Posterior vena cava (tissue), 2 donors: ENCODE measurements around the gene STEAP3. TPM values are rescaled to one million over a fixed set of nuclear protein-coding genes. Genes with fewer than 3 reads are reported as not detected.
"Not testable (repeated sequence)": the region's sequence is repeated elsewhere in the genome, so short reads cannot be mapped to it uniquely, and the experiment has no call there.

Source experiments
- DNase-seq: peaks from one replicate; pipeline ENCODE4 v3.0.0-alpha.2; 2020; ENCODE audit warnings: low spot score
- intact Hi-C, 2 donors: fragments of 100-400 bp; cut with DNase I; formaldehyde crosslinking; loops; one replicate each; pipeline versions ENCODE4 v1.14.1 to v1.14.2; 2022 to 2023
- total RNA-seq, 2 donors: library from RNA; stranded (reverse); fragmentation: NEBNext Ultra II Directional; extraction: Animal tissue kit (Norgen Biotek cat#: 25700); gene quantifications; one replicate each; pipeline ENCODE4 v1.2.1, GENCODE V29; 2021
- donor health status: DM: yes; HTN: yes; CAD: no.
- donor health status: DM: yes; HTN: yes; CAD: no.

STEAP3 gene
- total RNA-seq, 2 donors from 2014 or later: 5.7 to 9.3 TPM

DNA sequence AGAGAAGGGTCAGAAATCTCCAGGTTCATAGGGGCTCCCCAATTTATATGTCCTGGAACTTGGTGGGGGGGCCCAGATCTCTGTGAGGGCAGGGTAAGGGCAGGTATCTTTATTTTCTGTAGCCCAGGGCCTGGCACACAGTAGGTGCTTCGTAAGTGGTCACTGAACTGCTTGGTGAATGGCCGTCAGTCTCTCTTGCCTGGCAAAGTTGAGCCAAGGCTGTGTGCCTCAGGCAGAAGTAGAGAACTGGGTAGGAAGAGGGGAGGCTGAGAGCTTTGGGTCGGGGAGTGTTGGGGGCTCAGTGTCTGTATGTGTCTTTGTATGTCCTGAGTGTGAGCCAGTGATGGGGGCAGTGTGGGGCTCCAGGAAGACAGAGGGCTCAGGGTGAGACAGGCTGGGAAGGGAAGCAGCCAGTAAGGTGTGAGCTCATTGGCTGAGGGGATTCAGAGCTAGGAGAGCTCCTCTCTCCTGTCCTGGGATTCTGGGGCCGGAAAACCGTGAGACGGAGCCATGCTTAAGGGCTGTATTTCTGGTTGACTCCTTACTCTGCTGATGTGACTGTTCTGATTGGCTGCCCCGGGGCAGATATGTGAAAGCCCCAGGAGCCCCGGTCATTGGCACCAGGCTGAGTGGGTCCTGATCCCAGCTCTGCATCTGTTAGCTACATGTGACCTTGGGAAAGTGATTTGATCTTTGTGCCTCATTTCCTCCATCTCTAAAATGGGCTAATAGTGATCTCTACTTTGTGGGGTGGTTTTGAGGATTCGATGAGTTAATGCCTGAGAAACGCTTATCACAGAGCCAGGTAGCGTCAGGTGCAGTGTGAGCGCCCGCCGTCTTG, 30.3 kb downstream of the STEAP3 start:
- no peak for DNase-seq
- intact Hi-C loops: loop anchor here in 1 of 2 donors (5.0 kb wide), 1 partner anchor 433 kb away; no protein-coding TSS in a partner anchor

DNA sequence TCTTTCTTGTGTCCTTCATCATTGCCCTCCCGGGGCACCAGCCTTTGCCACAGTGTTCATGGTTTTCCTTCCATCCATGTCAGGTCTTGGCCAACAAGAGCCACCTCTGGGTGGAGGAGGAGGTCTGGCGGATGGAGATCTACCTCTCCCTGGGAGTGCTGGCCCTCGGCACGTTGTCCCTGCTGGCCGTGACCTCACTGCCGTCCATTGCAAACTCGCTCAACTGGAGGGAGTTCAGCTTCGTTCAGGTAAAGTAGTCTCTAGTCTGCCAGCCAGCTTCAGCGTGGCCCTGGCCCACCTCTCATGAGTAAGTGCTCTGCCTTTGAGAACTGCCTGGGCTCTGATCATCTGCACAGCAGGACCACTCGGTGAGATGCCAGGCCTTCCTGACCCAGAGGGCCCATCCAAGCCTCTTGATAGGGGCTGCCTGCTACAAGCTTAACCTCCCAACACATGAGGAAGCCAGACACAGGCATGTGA, 31.0 kb downstream of the STEAP3 start:
- intact Hi-C loops: loop anchor here in 1 of 2 donors (5.0 kb wide), 1 partner anchor 433 kb away; no protein-coding TSS in a partner anchor
- DNase-seq: no peak

DNA sequence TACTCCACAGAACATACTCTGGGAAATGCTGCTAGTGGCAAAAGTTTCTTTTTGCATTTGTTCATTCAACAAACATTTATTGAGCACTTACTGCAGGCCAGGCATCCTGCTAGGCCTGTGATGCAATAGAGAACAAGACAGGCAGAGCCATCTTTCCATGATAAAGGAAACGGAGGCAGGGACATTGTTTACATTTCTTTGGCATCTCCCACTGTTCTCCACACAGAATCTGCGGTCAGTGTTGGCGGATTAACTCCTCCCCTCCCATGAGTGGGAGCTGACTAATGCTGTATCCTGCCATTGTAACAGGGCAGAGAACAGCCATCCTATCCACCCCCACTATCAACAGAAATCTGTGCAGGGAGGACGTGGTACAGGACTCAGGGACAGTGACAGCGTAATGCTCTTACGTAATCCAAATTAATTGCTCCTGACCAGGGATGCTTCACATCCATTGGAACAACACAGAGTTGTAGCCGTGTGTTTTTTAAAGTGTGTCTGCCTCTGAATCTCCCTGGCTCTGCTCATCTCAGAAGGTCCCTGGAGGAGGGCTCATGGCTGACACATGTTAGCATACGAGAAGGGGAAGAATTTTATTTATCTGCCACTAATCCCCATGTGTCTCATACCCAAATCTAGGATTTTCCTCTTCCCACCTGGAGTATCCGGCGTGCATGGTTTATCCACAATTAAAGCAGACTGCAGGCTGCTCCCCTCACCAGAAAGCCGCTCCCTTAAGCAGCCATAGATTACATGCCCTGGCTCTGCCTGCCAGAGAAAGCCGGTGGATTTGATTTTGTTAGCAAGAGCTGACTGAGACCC, 32.3 kb downstream of the STEAP3 start:
- intact Hi-C loops: no loop called here
- no peak for DNase-seq

DNA sequence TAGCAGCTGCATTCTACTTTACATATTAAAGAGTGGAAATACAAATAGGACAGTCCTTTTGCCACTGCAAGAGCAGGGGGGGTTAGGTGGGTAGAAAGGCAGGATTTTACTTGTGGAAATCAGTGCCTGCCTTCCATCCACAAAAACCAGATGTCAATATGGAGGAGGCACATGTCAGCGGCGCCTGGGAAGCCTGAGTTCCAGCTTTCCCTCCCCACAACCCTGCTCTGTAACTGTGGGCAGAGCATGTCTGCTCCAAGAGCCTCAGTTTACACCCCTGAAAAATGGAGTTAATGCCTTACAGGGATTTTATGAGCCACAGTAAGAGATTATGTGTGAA, 32.9 kb downstream of the STEAP3 start:
- no peak for DNase-seq
- intact Hi-C loops: no loop called here

DNA sequence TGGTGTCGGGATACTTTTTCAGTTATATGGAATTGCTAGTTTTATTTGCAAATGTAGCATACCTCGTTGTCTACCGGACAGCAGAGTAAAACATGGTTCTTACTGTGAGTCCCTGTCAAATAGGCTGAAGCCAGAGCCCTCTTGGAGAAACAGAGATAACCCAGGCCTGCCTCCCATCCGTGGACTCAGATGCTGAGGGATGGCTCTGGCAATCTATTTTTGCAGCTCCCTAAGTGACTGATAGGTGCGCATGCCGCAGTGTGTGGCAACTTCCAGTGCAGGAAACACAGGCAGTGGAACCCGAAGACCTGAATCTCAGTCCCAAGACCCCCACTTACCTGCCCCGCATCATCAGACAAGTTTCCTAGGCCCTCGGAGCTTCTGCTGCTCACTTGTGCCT, 33.6 kb downstream of the STEAP3 start:
- DNase-seq: no peak
- intact Hi-C loops: no loop called here

DNA sequence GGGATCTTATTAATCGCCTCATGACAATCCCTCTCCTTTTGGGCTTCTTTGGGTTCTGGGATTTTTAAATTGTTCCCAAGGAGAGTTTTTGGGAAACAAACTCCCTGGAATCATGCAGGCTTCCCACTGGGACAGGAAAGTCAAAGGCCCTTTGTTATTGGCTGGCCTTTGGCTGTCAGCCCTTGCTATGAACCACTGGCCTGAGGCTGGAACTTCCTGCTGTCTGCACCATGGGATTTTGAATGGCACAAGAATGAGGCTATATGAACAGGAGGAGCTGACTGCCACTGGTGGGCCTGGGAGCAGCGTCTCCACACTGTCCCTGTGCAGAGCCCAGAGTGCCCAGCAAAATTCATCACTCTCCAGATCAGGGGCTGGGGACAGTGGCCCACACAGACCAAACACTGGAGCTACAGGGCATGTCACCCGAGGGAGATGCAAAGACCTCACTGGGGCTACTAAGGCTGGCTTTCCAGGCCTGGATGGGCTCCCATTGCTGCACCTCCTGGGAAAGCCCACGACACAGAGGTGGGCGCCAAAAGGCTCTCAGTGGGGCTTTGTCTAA, 35.7 kb downstream of the STEAP3 start:
- intact Hi-C loops: no loop called here

DNA sequence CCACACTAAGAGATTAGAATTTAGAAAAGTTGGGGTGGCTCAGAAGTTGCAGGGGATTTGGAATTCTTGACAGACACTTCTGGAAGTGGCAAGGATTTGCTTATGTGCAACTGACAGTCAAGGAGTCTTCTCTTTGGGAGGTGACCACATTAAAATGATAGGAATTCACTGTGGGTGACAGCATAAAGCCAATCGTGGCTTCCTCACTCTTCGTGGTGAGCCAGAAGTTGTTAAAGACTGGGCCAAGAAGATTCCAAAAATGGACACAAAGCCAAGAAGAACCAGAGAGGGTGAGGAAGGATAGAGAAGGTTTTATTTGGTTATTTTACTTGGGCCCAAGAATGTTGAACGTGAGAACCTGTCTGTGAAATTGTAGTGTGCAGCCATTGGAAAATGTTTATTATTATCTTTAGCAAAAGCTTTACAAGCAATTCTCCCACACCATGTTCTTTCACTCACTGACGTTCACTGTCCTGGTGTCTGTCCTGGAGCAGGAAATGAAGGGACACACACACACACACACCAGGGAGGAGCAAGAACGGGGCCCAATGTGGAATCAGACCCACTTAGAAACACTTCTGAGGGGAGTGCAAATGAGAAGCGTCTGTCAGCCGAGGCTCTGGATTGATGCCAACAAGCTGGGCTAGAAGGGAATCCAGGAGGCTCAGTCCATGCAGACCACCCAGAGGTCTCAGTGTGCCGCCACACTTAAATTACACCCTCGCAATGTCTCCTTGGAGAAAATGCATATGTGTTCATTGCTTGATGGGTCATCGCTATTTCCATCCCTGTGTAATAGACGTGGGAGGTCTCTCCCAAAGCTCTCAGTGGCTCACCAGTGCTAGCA, 37.2 kb downstream of the STEAP3 start:
- intact Hi-C loops: no loop called here
- no peak for DNase-seq

More for the DNA sequence above, 35.7 kb downstream of the STEAP3 start:
- no peak for DNase-seq

DNA sequence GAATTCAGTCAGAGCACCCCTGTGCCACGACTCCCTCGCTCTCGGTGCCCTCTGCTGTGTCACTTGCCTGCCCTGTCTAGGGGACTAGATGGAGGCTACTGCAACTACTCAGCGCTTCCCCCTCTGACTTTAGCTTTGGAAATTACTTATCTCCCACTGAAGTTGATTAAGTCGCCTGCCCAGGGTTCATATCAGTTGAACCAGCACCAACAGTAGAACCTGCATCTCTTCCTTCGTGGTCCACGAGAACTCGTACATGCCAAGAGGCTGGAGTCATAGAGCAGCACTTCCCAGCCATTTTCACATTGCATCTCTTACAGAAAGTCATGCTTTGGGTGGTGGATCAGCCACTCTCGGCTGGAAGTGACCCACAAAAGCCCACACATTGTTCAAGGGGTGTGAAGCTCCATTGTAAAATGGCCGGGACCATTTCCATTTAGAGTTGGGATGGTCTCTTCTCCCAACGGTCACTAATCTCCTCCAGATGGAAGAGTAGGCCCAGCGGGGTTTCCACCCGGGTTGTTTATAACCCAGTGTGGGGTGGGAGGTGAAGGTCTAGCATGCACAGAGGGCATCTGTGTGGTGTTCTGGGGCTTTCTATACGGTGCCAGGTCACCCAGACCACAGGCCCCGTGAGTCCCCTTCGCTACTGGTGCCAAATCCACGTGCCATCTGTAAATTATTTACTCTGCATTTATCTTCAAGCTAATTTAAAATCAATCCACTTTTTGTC, 38.0 kb downstream of the STEAP3 start:
- DNase-seq: no peak
- intact Hi-C loops: no loop called here

DNA sequence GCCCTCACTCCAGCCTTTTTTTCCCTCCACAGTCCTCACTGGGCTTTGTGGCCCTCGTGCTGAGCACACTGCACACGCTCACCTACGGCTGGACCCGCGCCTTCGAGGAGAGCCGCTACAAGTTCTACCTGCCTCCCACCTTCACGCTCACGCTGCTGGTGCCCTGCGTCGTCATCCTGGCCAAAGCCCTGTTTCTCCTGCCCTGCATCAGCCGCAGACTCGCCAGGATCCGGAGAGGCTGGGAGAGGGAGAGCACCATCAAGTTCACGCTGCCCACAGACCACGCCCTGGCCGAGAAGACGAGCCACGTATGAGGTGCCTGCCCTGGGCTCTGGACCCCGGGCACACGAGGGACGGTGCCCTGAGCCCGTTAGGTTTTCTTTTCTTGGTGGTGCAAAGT, 39.4 kb downstream of the STEAP3 start:
- DNase-seq: no peak
- intact Hi-C loops: no loop called here

DNA sequence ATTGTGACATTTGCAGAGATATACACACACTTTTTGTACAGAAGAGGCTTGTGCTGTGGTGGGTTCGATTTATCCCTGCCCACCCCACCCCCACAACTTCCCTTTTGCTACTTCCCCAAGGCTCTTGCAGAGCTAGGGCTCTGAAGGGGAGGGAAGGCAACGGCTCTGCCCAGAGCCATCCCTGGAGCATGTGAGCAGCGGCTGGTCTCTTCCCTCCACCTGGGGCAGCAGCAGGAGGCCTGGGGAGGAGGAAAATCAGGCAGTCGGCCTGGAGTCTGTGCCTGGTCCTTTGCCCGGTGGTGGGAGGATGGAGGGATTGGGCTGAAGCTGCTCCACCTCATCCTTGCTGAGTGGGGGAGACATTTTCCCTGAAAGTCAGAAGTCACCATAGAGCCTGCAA, 40.0 kb downstream of the STEAP3 start:
- intact Hi-C loops: no loop called here
- no peak for DNase-seq

DNA sequence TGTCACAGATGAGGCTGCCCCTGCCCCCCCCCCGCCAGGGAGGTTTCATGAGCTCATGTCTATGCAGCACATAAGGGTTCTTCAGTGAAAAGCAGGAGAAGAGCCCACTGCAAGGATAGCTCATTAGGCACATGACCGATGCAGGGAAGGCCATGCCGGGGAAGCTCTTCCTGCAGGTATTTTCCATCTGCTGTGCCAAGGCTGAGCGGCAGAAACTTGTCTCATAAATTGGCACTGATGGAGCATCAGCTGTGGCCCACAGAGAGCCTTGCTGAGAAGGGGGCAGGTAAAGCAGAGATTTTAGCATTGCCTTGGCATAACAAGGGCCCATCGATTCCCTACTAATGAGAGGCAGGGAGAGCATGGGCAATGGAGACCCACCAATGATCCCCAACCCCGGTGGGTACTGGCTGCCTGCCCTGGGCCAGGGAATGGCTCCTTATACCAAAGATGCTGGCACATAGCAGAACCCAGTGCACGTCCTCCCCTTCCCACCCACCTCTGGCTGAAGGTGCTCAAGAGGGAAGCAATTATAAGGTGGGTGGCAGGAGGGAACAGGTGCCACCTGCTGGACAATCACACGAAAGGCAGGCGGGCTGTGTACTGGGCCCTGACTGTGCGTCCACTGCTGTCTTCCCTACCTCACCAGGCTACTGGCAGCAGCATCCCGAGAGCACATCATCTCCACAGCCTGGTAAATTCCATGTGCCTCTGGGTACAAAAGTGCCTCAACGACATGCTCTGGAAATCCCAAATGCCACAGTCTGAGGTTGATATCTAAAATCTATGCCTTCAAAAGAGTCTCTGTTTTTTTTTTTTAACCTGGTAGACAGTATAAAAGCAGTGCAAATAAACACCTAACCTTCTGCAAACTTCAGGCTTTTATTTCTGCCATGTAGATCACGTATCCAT, 41.4 kb downstream of the STEAP3 start:
- DNase-seq: no peak
- intact Hi-C loops: no loop called here

DNA sequence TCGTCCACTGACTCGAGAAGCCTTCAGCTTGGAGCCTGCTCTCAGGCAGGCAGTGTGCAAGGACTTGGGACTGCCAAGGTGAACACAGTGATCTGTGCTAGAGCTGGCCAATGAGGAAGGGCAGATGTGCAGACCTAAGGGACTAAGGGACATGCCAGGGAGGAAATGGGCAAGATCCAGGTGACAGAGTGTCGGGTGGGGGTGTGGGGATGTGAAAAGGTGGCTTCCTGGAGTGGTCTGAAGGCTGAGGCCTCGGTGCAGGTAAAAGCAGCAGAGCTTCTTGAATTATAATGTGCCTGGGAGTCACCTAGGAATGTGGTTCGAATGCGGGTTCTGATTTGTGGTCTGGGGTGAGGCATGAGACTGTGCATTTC, 42.0 kb downstream of the STEAP3 start:
- no peak for DNase-seq
- intact Hi-C loops: no loop called here

DNA sequence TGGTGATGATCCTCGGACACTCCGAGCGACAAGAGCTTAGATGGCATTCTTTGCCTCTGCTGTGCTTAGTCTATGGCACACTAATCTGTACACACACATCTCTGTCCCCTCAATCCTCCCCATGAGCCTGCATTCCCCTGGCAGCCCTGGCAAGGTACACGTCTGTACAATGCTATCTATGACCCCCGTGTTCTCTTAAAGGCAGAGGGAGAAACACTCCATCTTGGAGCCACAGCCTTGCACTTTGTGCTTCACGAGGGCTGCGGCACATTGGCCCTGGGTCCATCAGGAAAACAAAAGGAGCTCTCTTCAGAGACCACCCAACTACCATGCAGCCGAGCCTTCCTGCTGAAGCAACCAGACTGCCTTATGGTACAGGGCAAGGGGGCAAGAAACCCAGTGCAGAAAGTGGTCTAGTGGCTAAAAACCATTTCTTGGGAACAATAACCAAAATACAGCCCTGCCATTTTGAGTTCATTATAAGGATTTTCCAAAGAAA, 42.5 kb downstream of the STEAP3 start:
- no peak for DNase-seq
- intact Hi-C loops: no loop called here

DNA sequence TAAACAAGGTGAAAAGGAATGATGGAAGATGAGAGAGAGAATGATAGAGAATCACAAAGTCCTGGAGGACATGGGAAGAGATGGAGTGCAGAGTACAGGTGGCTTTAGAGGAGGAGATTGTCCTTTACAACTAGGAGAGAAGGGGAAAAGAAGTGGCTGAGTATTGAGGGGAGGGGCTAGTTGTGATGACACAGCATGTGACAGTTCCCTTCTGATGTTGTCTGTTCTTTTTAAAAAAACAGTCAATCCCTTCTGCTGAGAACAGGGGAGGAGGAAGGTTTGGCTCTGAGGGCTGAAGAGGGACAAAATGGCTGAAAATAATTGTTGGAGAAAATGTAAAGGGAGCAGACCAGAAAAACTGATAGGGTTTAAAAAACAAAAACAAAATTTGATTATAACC, 44.0 kb downstream of the STEAP3 start:
- DNase-seq: no peak
- intact Hi-C loops: no loop called here

DNA sequence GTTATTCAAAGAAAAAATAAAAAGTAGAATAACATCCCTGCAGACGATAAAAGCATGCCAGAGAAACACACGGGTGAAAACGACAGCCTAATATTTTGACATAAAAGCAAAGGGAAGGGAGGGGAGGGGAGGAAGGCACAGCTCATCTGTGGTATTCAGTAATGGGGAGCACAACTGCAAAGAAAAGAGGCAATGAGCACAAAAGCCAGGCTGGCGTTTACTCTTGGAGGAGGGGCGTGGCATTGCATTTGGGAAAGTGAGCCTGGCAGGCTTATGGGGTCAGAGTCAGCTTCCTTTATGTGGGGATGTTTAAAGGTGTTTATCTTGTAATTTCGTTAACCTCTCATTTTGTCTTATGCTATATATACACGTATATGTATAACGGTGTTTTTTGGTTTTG, 53.2 kb downstream of the STEAP3 start:
- DNase-seq: no peak
- intact Hi-C loops: no loop called here

DNA sequence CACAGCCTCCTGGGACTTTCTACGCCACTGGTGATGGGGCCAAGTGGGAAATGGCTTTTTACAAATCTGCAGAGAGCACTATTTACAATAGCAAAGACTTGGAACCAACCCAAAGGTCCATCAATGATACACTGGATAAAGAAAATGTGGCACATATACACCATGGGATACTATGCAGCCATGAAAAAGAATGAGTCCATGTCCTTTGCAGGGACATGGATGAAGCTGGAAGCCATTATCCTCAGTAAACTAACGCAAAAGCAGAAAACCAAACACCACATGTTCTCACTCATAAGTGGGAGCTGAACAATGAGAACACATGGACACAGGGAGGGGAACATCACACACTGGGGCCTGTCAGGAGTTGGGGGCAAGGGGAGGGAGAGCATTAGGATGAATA, 54.8 kb downstream of the STEAP3 start:
- intact Hi-C loops, DNase-seq: not testable (repeated sequence)

DNA sequence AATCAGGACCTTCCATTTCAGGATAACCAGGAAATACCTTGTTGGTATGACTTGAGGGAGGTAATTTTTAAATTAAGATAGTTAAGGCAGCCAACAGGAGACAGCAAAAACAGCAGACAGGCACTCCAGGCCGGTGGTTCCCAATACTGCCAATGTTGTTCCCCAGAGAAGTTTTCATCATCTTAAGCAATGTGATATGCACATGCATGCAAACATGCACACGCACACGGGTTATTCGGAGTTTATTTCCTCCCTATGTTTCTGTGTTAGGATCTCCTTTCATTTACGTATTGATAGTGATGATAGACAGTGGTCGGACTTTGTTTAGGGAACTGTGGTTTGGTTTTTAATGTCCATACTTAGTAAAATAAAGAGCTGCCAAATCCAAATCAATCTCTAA, 55.3 kb downstream of the STEAP3 start:
- no peak for DNase-seq
- intact Hi-C loops: no loop called here
